ENCODE results near the gene FZD10.

Gene FZD10

GRCh38 chr12:130132831-130133511 is 29.3 kb upstream of the FZD10 start:
- DNase-seq = no peak

DNA sequence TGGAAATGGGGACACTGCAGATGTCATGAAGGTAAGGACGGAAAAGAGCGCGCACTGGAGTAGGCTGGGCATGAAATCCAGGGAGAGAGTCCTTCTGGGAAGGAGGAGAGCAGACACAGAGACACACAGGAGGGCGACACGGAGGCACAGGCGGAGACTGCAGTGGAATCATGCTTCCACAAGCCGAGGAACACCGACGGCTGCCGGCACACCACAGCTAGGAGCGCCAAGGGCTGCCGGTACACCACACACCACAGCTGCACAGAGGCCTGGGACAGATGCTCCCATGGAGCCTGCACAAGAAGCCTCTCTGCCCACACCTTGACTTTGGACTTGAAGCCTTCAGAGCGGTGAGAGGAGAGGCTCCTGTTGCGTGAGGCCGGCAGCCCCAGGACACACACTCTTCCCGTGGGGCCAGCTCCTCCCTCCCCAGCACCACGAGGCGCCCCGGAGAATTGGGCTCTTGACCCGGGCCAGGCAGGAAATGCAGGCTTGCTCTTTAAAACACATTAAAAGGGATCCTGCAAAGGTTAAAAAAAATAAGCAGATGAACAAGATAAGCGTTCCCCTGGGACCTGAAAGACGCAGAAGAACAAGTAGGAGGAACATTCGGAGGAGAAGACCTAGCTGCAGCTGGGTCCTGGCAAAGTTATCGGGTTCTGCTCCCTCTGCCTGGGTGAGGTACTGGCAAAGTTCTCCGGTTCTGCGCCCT is 28.3 kb upstream of the FZD10 start:
- no peak for DNase-seq

DNA sequence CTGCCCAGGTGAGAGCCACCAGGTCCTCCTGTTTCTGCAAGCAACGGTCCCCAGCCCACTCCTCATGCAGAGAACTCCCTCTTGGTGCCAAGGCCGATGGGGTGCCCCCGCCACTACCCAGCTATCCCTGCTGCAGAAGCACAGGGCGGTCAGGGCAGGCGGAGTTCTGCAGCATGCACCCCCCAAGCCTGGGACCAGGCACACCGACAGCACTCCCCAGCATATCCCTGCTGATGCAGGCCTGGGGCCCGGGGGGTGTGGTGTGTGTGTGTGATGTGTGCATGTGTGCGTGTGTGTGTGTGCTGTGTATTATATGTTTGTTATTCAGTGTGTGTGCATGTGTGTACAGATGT is 27.7 kb upstream of the FZD10 start:
- DNase-seq = no peak

DNA sequence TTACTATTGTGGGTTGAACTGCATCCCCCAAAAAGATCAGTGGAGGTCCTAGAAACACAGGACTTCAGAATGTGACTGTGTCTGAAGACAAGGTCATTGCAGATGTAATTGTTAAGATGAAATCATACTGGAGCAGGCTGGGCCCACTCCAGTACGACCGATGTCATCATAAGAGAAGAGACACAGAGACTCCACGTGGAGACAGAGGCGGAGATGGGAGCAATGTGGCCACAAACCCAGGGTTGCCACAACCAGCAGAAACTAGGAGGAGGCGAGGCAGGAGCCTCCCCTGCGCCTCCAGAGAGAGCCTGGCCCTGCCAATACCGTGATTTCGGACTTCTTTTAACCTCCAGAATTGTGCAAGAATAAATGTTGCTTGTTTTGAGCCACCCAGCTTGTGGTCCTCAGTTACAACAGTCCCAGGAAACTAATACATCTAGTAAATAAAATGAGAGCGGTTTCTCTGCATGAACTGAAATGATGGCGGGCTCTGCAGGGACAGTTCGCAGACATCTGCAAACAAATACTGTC is 25.7 kb upstream of the FZD10 start:
- DNase-seq = no peak

- DNase-seq = peak; percentile 64
Observed at GRCh38 chr12:130137040-130138018, 24.9 kb upstream of the FZD10 start.

- no peak for DNase-seq
Observed at GRCh38 chr12:130138478-130138877, 23.8 kb upstream of the FZD10 start.

GRCh38 chr12:130139567-130140421 is 22.5 kb upstream of the FZD10 start:
- no peak for DNase-seq

GRCh38 chr12:130141105-130141504 is 21.2 kb upstream of the FZD10 start:
- no peak for DNase-seq

DNA sequence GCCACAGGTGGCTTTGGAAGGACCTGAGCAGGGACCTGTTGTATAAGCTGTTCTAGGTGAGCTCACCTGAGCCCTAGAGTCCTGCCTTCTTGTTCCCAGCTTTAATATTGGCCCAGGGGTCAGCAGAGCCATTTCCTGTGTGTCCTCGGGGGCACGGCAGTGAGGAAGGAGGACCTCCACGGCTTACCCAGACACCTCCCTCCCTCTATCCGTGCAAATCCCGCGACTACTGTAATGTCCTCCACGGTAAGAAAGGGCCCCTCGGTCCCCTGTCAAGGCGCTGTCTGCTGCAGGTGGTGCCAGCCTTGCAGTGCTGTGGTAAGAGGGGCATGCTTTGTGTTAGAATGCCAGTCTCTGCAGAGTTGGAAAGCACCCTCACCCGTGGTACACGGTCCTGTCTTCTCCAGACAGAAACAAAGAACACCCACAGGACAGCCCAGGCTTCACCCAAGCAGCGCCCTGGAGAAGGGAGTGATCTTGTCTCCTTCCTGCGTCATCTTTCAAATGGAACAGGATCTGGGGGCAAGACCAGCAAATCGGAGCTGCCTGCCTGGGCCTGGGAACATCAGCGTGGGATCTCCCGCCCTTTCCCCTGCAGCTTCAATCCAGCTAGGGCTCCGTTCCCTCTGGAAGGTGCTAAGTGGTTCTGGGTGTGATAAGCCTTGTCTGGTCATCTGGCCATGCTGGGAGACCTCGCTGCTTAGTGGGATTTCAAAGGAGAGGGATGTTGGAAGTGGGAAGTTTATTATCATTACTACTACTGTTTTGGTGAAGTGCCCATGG is 20.2 kb upstream of the FZD10 start:
- DNase-seq = no peak

DNA sequence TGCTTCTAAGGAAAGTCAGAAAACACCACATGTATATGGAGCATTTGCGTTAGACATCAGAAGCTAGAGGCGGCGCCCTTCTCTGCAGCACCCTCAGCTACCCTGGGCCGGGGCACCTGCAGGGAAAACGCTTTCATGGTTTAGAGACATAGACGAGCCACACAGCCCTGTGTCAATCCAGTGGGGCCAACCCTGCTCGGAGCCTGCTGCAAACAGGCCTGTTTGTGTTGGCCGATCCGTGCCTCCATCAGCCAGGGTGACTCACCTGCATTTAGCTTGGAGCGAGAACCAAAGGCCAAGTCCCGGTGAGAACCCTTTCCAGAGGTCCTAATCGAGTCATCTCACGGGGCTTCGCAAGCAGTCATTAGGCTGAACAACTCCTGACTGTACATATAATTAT is 19.5 kb upstream of the FZD10 start:
- DNase-seq = no peak

DNA sequence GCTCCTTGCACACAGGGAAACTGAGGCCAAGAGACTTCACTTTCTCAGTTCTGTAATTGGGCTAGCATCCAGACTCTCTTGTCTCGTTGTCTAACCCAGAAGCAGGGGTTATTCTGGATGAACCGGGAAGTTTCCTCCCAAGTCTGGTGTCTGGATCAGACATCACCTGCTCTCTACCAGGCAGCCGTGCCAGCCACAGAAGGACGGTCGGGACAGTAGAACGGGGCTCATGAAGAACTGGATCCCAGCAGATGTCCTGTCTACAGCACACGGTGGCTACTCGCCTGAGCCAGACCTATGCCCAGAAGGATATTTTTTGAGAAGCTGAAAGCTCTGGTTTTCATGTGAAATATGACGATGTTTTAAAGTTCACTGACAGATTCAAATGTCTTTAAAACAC is 19.1 kb upstream of the FZD10 start:
- DNase-seq = no peak

GRCh38 chr12:130144256-130144655 is 18.0 kb upstream of the FZD10 start:
- DNase-seq = no peak

DNA sequence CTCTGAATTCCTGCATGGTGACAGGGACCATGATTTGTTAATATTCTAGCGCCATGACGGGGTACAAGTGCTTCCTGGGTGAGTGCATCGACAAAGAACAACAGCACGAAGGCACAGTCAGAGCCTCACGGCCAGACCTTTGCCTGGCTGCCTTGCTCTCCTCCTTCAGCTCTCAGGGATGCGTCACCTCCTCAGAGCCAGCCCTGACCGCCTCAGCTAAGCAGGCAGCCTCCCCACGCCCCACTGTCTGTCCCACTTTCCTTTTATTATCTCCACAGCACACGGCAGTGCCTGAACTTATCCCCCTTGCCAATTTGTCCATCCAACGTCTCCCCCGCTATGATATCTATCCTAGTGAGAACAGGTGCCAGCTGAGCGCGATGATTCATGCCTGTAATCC is 16.5 kb upstream of the FZD10 start:
- DNase-seq = no peak

DNA sequence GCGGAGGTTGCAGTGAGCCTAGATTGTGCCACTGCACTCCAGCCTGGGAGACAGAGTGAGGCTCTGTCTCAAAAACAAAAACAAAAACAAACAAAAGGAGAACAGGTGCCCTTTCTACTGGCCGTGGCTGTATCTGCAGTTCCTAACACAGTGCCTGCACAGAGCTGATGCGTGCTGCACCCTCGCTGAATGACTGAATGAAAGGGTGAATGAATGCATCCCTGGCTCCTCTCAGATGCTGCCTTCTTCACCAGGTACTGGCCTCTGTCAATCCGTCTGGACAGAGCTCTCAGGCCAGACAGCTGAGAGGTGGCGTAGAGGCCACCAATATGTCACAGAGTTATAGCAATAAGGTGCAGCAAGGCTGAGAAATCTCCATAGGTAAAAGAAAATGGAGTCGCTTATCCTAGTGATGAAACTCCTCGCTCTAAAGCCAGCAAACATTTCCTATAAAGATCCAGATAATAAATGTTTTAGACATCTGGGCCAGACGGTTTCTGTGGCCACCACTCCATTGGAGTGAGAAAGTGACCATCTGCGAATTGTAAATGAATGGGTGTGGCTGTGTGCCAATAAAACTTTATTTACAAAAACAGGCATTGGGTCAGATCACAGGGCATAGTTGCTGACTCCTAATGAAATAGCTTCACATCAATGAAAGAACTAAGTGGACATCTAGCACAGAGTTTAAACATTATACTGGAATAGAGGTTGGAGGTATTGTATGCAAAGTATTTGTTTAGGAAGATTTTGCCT is 15.9 kb upstream of the FZD10 start:
- DNase-seq = no peak

DNA sequence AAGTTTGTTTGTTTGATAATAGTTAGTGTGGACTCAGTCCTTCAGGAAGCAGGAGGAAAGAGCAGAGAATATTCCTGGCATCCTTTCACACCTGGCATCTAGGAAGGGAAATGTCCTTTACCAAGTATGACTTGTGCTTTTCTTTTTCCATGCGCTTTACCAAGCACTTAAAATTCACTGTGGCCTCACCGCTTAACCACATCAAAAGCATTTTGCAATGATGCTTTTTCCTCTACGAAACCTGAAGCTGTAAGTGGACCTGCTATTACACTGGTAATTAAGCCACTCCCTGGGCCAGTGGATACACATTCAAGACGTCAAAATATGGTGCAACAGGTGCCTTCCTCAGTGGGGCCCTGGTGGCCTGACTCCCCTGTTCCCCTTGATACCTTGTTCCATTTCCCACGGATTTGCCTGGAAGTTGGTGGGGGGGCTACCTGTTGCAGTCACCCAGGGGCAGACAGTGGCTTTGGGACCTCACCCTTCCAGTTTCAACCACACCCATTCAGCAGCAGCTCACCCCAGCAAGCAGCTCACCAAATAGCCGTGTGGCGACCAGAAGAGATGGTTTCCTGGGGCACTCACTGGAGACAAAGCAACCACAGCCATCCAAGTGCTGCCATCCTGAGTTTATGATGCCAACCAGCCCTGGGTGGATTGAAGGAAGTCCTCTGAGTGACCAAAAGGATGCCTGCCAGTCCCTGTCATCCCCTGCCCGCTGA is 14.2 kb upstream of the FZD10 start:
- no peak for DNase-seq

DNA sequence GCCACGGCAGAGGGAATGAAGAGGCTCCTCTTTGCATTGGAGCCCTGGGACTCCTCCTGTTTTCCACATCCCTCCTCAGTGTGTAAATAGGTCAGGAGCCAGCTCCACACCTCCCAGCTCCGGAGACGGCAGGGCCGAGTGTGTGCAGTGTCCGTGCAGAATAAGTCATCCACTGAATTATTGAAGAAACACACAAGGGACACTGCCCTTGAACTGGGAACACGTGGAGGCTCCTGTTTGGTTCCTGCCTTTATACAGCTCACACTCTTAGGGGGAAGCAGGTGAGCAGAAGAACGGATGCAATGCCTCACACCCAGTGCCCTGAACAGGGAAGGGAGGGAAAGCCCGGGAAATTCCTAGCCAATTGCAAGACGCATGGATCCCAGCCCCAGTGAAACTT is 10.4 kb upstream of the FZD10 start:
- no peak for DNase-seq

DNA sequence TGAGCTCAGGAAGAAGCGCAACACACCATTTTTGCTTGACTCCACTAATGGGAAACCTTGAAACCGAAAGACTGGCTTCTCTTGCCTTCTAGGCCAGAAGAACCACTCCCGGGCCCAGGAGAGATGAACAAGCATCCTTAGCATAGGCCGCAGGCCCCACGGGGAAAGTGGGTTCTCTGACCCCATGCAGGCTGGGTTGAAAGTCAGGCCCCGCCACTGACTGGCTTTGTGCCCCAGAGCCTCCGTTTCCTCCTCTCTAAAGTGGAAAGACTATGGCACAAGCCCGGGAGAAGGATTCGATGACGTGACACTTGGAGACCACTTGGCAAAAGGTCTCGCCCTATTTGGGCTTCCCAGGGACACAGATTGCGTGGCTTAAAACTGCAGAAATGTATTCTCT is 9.9 kb upstream of the FZD10 start:
- DNase-seq = no peak

DNA sequence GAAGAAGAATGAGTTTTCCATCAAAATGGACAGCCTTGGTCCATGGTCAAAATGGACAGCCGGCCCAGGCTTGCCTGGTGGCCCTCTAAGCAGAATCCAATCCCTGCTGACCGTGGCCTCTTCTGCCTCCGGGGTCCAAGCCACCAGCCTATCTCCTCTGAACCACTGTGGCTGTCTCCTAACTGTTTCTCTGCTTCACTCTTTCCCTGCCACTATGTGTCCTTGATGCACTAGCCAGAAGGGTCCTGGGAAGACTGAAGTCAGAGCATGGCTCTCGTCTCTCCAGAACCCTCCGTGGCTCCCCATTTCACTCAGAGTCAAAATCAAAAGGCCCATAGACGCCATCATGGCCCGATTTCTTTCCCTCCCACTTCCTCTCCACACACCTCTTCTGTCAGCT is 8.5 kb upstream of the FZD10 start:
- no peak for DNase-seq

GRCh38 chr12:130154276-130155070 is 7.8 kb upstream of the FZD10 start:
- DNase-seq = no peak

Data from NCI-H1105 (cell line).